NCI-H1417 treated with DMSO at 0.1 percent for 48 hours (cell line): ENCODE results near the gene TBX6.
"Not testable (repeated sequence)": the region's sequence is repeated elsewhere in the genome, so short reads cannot be mapped to it uniquely, and the experiment has no call there.

ENCODE experiments used
- DNase-seq: peaks from one replicate; lab custom pipeline; 2025; lab: John Stamatoyannopoulos, UW

Gene TBX6

GRCh38 chr16:30065943-30066760 is 25.6 kb downstream of the TBX6 start:
- DNase-seq = no peak

- DNase-seq = peak; percentile 81
Observed at GRCh38 chr16:30065102-30065942, 26.4 kb downstream of the TBX6 start, which contains the start of gene ALDOA. Gene ALDOA (plus strand): TSS chr16:30065760. CDS start chr16:30066898, 1,138 bp downstream.

- DNase-seq = no peak
Observed at GRCh38 chr16:30064729-30065101, 27.0 kb downstream of the TBX6 start.

- DNase-seq = peak; percentile 18
Observed at GRCh38 chr16:30063893-30064728, 27.6 kb downstream of the TBX6 start.

GRCh38 chr16:30063278-30063892 is 28.3 kb downstream of the TBX6 start:
- DNase-seq = no peak

GRCh38 chr16:30060836-30061554 is 30.7 kb downstream of the TBX6 start:
- DNase-seq = no peak

- no peak for DNase-seq
Observed at GRCh38 chr16:30060346-30060745, 31.4 kb downstream of the TBX6 start.

- no peak for DNase-seq
Observed at GRCh38 chr16:30054959-30055553, 36.7 kb downstream of the TBX6 start.

- no peak for DNase-seq
Observed at GRCh38 chr16:30054451-30054850, 37.3 kb downstream of the TBX6 start.

GRCh38 chr16:30053376-30054015 is 38.2 kb downstream of the TBX6 start:
- peak; percentile 28 for DNase-seq

- peak; percentile 87 for DNase-seq
Observed at GRCh38 chr16:30052671-30053372, 38.9 kb downstream of the TBX6 start.

GRCh38 chr16:30051518-30051917 is 40.2 kb downstream of the TBX6 start:
- DNase-seq = no peak

GRCh38 chr16:30049871-30050270 is 41.9 kb downstream of the TBX6 start:
- DNase-seq = no peak

GRCh38 chr16:30046588-30046987 is 45.1 kb downstream of the TBX6 start:
- no peak for DNase-seq

- DNase-seq = no peak
Observed at GRCh38 chr16:30046178-30046577, 45.5 kb downstream of the TBX6 start.

GRCh38 chr16:30041841-30042240 is 49.9 kb downstream of the TBX6 start:
- DNase-seq = no peak

- not testable (repeated sequence) for DNase-seq
Observed at GRCh38 chr16:30040690-30041089, 51.0 kb downstream of the TBX6 start.

GRCh38 chr16:30040221-30040620 is 51.5 kb downstream of the TBX6 start:
- DNase-seq = no peak
